G401 (cell line): ENCODE results near the gene STH. TPM values are rescaled to one million over a fixed set of nuclear protein-coding genes. Genes with fewer than 3 reads are reported as not detected.
"Not testable (repeated sequence)": the region's sequence is repeated elsewhere in the genome, so short reads cannot be mapped to it uniquely, and the experiment has no call there.

Experiments used
- DNase-seq: peaks from one replicate; pipeline ENCODE4 v3.0.0-alpha.2; 2015; ENCODE audit warnings: low spot score
- in situ Hi-C: cut with HindIII; loops from 2 replicates; pipeline ENCODE4 v1.10.0; 2016; ENCODE audit warnings: low sequenced_read_pairs, mixed read lengths
- total RNA-seq: library from RNA; depleted of rRNA; stranded (reverse); fragments of >200 nt; shearing (Covaris generic); gene quantifications from 2 replicates; pipeline ENCODE4 v1.2.3, GENCODE V29; 2014

The STH gene
- total RNA-seq, 1 experiment from 2014 or later, result not detected

DNA sequence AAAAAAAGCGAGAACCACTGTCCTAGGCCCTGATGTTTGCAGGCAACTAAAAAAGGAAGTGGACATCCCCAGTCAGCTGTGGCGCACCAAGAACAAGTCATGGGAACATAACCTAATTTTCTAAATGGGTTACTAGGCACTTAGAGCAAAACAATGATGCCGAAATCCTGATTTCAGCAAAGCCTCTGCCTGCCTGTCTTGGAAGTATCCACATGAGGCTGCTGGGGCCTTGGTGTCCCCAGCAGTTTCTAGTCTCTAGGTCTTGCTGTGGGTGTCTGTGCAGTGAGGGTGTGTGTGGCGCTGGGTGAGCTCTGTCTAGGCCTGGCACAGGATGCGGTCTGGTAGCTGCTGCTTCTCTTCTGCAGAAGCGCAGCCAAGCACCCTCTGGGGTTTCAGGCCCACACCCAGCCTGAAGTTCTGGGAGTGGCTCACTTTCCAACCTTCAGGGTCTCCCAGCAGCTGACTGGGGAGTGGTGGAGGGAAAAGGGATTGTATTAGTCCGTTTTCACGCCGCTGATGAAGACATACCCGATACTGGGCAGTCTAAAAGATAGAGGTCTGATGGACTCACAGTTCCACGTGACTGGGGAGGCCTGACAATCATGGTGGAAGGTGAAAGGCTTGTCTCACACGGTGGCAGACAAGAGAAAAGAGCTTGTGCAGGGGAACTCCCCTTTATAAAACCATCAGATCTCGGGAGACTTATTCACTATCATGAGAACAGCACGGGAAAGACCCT is 21.1 kb downstream of the STH start:
- in situ Hi-C loops, result no loop called here

DNA sequence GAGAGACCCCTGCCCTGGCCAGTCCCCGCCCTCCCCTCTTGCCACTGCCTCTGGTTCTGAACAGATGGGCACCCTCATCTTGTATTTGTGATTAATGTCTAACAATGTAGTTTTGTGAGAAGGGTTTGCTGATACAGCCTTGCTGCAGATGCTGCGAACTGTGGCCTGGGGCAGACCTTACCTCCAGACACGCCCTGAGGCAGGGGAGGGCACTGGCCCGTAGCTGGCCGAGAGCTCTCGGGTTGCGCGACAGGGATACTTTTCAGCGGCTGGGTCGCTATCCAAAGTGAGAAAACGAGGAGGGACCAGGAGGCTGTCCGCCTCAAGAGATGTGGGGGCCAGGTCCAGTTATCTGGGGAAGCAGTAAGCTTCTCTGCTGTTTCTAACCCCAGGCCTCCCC is 21.9 kb downstream of the STH start:
- no peak for DNase-seq
- in situ Hi-C loops, result no loop called here

More for the DNA sequence above, 21.1 kb downstream of the STH start:
- DNase-seq, result no peak

GRCh38 chr17:46023366-46023765 is 24.3 kb downstream of the STH start:
- DNase-seq, in situ Hi-C loops: not testable (repeated sequence)

DNA sequence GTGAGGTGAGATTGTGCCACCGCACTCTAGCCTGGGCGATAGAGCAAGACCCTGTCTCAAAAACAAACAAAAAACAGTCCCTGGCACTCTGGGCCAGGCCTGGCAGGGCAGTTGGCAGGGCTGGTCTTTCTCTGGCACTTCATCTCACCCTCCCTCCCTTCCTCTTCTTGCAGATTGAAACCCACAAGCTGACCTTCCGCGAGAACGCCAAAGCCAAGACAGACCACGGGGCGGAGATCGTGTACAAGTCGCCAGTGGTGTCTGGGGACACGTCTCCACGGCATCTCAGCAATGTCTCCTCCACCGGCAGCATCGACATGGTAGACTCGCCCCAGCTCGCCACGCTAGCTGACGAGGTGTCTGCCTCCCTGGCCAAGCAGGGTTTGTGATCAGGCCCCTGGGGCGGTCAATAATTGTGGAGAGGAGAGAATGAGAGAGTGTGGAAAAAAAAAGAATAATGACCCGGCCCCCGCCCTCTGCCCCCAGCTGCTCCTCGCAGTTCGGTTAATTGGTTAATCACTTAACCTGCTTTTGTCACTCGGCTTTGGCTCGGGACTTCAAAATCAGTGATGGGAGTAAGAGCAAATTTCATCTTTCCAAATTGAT is 24.8 kb downstream of the STH start:
- DNase-seq, result peak; percentile 61
- in situ Hi-C loops, result no loop called here

GRCh38 chr17:46024590-46024989 is 25.5 kb downstream of the STH start:
- no peak for DNase-seq
- in situ Hi-C loops, result no loop called here

GRCh38 chr17:46025060-46025459 is 26.0 kb downstream of the STH start:
- in situ Hi-C loops, result no loop called here
- DNase-seq, result no peak

DNA sequence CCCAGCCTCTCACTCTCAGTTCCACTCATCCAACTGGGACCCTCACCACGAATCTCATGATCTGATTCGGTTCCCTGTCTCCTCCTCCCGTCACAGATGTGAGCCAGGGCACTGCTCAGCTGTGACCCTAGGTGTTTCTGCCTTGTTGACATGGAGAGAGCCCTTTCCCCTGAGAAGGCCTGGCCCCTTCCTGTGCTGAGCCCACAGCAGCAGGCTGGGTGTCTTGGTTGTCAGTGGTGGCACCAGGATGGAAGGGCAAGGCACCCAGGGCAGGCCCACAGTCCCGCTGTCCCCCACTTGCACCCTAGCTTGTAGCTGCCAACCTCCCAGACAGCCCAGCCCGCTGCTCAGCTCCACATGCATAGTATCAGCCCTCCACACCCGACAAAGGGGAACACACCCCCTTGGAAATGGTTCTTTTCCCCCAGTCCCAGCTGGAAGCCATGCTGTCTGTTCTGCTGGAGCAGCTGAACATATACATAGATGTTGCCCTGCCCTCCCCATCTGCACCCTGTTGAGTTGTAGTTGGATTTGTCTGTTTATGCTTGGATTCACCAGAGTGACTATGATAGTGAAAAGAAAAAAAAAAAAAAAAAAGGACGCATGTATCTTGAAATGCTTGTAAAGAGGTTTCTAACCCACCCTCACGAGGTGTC is 26.6 kb downstream of the STH start:
- in situ Hi-C loops, result no loop called here
- DNase-seq, result no peak

DNA sequence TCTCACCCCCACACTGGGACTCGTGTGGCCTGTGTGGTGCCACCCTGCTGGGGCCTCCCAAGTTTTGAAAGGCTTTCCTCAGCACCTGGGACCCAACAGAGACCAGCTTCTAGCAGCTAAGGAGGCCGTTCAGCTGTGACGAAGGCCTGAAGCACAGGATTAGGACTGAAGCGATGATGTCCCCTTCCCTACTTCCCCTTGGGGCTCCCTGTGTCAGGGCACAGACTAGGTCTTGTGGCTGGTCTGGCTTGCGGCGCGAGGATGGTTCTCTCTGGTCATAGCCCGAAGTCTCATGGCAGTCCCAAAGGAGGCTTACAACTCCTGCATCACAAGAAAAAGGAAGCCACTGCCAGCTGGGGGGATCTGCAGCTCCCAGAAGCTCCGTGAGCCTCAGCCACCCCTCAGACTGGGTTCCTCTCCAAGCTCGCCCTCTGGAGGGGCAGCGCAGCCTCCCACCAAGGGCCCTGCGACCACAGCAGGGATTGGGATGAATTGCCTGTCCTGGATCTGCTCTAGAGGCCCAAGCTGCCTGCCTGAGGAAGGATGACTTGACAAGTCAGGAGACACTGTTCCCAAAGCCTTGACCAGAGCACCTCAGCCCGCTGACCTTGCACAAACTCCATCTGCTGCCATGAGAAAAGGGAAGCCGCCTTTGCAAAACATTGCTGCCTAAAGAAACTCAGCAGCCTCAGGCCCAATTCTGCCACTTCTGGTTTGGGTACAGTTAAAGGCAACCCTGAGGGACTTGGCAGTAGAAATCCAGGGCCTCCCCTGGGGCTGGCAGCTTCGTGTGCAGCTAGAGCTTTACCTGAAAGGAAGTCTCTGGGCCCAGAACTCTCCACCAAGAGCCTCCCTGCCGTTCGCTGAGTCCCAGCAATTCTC is 27.4 kb downstream of the STH start:
- in situ Hi-C loops, result no loop called here
- no peak for DNase-seq

GRCh38 chr17:46027048-46027975 is 28.3 kb downstream of the STH start:
- in situ Hi-C loops, result no loop called here
- no peak for DNase-seq

- in situ Hi-C loops, result no loop called here
- no peak for DNase-seq
Measured at GRCh38 chr17:46027976-46028325, 28.9 kb downstream of the STH start.

- no peak for DNase-seq
- in situ Hi-C loops, result no loop called here
Measured at GRCh38 chr17:46028374-46028773, 29.3 kb downstream of the STH start.

DNA sequence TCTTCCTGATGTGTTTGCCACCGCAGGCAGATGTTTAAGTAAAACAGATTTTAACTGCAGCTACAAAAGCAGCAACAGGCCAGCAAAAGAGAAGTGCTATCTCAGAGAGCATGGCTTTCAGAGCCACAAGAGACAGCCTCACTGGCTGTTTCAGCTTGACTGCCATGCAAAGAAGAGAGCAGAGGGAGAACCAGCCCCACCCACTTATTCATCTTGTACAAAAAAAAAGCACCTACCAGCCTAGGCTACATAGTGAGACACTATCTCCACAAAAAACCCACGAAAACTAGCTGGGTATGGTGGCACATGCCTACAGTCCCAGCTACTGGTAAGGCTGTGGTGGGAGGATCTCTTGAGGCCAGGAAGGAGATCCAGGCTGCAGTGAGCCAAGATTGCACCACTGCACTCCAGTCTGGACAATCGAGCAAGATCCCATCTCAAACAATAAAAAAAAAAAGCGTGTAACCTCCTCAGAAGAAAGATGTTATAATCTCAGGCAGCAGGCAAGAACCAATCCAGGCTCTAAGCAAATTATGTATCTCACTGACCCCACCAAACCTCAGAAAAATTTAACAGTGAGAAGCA is 30.0 kb downstream of the STH start:
- DNase-seq, result no peak
- in situ Hi-C loops, result no loop called here

DNA sequence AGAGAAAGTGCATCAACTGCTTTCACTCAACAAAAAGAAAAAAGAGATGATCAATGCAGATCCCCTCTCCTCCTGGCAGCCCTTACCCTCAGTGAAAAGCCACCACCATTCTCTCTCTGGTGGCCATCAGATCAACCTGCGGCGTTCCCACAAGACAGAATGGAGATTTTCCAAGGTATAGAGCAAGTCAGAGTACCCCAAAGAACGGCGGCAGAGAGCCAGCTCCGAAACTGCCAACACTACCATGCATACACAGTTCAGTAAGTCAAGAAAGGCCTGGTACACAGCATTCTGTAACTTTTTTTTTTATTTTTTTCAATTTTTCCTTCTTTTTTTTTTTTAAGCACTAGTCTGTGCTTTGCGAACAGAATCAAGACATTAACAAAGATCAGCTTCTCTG is 30.6 kb downstream of the STH start:
- in situ Hi-C loops, result no loop called here
- DNase-seq, result no peak

DNA sequence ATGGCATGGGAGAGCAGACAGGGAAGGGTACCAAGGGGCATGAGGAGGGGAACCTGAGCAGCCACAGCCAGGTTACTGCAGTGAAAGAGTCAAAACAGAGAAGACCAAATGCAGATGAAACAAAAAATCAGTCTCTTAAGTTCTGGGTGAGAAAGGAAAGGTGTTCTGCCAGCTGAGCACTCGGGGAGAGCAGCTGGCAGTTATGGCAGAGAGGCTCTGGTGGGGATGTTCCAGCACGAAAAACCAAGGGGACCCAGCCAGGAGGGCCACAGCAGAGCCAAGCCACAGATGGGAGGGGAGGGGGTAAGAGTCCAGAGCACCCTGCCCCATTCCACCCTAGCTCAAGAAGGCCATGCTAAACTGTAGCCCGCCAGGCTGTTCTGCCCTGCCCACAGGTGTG is 31.7 kb downstream of the STH start:
- in situ Hi-C loops, result no loop called here

DNA sequence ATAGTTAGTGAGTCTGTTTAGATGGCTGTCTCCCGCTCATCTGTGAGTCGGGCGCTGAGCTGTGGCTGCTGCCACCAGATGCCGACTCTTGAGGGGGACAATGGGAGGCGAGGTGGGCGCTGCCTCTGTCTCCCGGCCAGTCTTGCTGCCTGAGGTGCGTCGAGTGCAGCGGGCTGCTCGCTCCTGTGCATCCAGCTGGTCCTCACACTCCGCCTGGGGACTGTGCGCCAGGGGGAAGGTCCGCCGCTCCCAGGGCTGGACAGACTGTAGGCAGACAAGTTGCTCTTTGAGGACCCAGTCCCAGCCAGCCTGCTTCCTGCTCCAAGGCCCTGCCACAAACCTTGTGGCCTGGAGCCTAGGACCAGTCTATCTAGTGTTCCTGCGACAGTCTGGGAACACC is 32.4 kb downstream of the STH start:
- in situ Hi-C loops, result no loop called here
- DNase-seq, result no peak

More for the DNA sequence above, 31.7 kb downstream of the STH start:
- DNase-seq, result no peak

DNA sequence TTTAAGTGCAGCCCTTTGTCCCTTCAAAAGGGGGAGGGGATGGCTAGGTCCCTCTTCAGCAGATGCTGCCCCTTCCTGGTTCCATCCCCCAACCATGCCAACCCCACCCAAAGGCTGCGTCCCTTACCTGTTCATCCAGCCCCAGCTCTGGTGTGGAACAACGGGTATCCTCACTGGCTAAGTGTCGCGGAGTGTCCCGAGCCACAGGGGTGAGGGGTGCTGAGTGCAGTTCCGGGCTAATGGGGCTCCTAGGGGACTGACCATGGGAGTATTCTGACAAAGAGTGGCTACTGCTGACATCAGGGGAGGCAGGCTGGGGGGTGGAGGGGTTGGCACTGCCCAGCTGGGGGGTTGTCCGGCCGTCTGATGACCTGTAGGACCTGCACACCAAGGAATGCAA is 32.9 kb downstream of the STH start:
- no peak for DNase-seq
- in situ Hi-C loops, result no loop called here

DNA sequence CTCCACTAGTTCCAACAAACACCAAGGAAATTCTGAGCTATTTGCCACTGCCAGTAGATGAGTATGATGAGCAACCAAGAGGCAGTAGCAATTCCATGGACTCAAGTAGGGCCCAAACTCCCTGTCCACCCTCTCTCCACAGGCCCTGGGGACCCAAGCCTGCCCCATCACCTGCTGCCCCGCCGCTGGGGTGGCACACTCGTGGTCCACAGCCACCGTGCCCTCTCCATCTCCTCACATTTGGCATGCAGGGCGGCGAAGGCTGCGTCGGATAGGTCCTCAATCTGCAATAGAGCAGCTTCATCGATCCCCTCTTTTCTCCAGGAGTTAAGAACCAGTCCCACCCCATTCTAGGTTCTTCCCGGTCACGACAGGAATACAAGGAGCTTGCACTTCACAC is 33.9 kb downstream of the STH start:
- in situ Hi-C loops, result no loop called here

GRCh38 chr17:46033392-46033791 is 34.3 kb downstream of the STH start:
- in situ Hi-C loops, result no loop called here
- DNase-seq, result no peak

More for the DNA sequence above, 33.9 kb downstream of the STH start:
- no peak for DNase-seq
